ENCODE measurements around the gene TAF1B.
"Not testable (repeated sequence)": the region's sequence is repeated elsewhere in the genome, so short reads cannot be mapped to it uniquely, and the experiment has no call there.

TAF1B gene

DNA sequence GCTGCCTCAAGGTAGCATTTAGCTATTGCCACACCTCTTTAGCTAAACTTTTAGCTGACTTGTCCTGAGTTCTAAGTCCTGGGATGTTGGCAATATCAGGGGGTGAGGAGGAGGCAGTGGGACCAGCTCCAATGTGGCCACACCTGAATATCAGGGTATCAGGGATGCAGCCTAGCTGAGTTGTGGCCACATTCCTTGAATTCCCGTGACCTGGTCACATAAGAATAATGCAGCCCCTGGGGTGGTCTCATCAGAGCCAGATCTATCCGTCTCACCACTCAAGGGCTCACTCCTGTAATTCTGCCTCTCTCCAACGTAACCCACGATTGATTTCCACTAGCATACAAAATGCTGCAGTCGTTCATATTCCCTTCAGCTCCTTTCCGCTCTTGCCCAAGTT, 11.6 kb upstream of the TAF1B start:
- DNase-seq (ENCODE audit: low spot score), result no peak

- DNase-seq (ENCODE audit: low spot score), result no peak
Measured at GRCh38 chr2:9832586-9832985, 10.7 kb upstream of the TAF1B start.

GRCh38 chr2:9835068-9835467, 8.2 kb upstream of the TAF1B start:
- DNase-seq (ENCODE audit: low spot score), result not testable (repeated sequence)

DNA sequence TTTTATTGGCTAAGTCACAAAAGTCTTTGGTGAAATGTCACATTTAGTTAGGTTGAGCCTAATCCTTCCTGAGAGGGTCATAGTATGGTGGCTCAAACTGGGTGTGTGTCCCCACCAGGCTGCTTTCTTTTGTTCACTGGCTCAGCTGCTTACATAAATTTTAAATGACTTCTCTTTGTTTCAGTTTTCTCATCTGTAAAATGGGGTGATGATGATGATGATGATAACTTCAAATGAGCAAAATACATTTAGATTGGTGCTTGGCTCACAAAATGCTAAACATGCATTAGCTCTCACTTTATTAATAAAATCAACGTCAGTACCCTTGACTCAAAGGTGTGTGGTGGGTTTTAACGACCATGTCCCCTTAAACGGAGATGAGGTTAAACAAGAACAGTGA, 7.2 kb upstream of the TAF1B start:
- no peak for DNase-seq (ENCODE audit: low spot score)

GRCh38 chr2:9836517-9836916, 6.8 kb upstream of the TAF1B start:
- no peak for DNase-seq (ENCODE audit: low spot score)

- no peak for DNase-seq (ENCODE audit: low spot score)
Measured at GRCh38 chr2:9837451-9837850, 5.8 kb upstream of the TAF1B start.

GRCh38 chr2:9838391-9838790, 4.9 kb upstream of the TAF1B start:
- no peak for DNase-seq (ENCODE audit: low spot score)

DNA sequence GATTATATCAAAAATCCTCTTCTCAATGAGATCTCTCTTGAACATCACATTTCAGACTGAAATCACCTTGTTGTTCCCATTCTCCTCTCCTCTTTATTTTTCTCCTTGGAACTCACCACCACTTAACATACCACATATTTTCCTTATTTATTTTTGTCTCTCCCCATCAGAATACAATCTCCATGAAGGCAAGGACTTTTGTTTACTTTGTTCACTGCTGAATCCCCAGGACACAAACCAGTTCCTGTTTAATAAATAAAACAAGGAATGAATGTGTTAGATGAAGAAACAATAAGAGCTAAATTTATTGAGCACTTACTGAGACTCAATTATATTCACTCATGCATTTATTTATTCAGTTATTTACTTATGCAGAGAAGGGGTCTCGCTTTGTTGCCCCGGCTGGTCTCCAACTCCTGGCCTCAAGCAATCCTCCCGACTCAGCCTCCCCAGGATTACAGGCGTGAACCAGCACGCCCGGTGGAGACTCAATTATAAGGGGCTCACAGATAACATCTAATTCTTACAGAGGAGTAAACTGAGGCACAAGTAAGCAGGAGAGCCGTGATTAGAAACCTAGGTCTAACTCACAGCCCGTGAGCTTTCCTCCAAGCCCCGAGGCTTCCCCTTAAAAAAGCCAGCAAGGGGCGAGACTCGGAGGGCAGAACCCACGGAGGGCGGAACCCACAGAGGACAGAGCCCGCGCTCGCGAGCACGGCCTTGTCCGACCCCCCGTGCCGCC, 616 bp upstream of the TAF1B start:
- peak; percentile 9 for DNase-seq (ENCODE audit: low spot score)

DNA sequence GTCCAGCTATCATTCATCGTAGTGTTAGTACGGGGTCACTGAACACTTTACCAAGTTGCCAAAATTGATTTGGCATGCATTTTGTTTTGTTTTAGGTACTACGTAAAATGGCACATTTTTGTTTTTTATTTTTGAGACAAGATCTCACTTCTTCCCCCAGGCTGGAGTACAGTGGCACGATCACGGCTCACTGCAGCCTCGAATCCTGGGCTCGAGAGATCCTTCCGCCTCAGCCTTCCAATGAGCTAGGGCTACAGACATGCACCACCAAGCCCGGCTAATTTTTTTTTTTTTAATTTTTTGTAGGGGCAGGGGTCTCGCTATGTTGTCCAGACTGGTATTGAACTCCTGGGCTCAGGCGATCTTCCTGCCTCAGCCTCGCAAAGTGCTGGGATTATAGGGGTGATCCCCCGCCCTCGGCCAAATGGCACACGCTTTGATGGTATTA, 786 bp downstream of the TAF1B start:
- DNase-seq (ENCODE audit: low spot score), result no peak

DNA sequence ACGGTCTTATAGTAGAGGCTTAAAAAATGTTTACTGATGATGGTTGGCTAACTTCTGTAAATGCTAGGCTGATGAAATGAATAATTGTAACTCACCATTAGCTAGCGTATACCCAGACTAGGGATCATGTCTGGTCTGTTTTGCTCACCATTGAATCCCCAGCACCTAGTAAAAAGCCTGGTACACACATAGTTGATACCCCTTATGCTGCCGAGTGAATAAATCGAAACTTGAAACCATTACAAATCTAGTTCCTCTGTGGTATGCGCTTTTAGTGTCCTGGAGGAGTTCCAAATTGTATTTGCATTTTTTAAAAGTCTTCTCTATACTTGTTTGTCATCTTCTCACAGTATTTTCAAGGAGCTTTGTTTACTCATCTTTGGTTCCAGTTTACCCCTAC, 1.3 kb downstream of the TAF1B start:
- peak; percentile 8 for DNase-seq (ENCODE audit: low spot score)

DNA sequence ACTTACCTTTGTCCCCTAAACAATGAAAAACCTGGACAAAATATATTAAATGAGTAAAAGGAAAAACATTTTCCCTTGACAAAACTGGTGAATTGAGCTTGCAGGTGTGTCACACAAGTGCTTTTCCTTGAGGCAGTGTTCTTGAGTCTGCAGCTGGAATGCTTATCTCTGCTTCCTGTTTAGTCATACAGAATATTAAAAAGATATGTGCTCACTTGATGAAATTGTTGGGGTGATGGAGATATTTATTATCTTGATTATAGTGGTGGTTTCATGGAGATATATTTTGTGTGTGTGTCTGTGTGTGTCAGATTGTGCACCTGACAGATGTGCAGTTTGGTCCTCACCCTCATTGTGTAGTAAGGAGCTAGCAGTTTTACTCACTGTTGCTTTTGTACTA, 3.3 kb downstream of the TAF1B start:
- no peak for DNase-seq (ENCODE audit: low spot score)

- DNase-seq (ENCODE audit: low spot score), result no peak
Measured at GRCh38 chr2:9847140-9847539, 3.9 kb downstream of the TAF1B start.

DNA sequence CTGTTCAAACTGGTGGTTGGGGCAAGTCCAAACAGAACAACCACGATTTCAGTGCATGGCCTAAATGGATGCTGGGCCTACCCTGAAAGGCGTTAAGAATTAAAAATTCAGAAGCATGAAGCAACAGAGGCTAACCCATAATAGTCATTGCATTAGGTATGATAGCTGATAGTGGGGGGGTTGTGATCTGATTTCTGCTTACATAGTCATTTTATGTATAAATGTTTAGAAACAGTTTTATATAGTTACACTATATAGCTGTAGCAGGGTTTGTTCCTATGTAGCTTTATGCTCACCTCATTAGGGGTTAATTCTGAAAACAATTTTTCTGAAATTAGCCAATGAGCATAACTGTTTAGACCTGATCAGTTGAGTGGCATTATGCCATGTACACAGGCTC, 9.6 kb downstream of the TAF1B start:
- DNase-seq (ENCODE audit: low spot score), result no peak

DNA sequence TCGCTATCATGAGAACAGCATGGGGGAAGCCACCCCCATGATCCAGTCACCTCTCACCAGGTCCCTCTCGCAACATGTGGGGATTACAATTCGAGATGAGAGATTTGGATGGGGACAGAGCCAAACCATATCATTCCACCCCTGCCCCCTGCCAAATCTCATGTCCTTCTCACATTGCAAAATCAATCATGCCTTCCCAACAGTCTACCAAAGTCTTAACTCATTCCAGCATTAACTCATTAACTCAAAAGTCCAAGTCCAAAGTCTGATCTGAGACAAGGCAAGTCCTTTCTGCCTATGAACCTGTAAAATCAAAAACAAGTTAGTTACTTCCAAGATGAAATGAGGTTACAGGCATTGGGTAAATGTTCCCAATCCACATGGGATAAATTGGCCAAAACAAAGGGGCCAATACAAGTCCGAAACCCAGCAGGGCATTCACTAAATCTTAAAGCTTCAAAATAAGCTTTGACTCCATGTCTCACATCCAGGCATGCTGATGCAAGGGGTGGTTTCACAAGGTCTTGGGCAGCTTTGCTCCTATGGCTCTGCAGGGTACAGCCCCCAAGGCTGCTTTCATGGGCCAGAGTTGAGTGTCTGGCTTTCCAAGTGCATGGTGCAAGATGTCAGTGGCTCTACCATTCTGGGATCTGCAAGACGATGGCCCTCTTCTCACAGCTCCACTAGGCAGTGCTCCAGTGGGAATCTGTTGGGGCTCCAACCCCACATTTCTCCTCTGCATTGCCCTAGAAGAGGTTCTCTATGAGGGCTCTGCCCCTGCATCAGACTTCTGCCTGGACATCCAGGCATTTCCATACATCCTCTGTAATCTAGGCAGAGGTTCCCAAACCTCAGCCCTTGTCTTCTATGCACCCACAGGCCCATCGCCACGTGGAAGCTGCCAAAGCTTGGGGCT, 14.8 kb downstream of the TAF1B start:
- no peak for DNase-seq (ENCODE audit: low spot score)

DNA sequence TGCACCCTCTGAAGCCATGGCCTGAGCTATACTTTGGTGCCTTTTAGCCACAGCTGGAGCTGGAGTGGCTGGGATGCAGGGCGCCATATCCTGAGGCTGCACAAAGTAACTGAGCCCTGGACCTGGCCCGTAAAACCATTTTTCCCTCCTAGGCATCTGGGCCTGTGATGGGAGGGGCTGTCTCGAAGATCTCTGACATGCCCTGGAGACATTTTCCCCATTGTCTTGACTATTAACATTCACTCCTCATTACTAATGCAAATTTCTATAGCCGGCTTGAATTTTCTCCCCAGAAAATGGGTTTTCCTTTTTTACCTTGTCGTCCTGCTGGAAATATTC, 15.4 kb downstream of the TAF1B start:
- no peak for DNase-seq (ENCODE audit: low spot score)

DNA sequence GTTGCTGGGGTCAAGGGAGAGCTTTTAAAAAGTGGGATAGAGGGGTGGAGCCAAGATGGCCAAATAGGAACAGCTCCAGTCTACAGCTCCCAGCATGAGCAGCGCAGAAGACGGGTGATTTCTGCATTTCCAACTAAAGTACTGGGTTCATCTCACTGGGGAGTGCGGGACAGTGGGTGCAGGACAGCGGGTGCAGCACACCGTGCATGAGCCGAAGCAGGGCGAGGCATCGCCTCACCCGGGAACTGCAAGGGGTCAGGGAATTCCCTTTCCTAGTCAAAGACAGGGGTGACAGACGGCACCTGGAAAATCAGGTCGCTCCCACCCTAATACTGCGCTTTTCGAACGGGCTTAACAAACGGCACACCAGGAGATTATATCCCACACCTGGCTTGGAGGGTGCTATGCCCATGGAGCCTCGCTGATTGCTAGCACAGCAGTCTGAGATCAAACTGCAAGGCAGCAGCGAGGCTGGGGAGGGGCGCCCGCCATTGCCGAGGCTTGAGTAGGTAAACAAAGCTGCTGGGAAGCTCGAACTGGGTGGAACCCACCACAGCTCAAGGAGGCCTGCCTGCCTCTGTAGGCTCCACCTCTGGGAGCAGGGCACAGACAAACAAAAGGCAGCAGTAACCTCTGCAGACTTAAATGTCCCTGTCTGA, 17.8 kb downstream of the TAF1B start:
- not testable (repeated sequence) for DNase-seq (ENCODE audit: low spot score)

DNA sequence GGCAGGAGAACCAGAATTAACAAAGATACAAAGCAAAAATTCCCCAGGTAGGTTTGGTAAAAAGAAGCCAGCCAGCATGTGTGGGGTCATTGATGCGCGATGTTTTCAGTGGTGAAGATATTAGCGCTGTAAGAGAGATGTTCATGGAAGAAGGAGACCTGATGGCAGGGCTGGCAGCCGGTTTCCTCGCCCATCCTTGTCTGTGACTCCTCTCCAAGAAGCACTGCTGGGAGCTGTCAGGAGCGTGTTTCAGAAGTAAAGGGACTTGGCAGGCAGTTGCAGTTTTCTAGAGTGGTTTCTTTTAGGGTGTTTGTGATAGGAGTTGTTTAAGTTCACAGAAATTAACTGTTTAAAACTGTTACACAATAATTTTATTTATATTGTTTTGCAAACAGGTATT, 24.6 kb downstream of the TAF1B start:
- peak; percentile 36 for DNase-seq (ENCODE audit: low spot score)

DNA sequence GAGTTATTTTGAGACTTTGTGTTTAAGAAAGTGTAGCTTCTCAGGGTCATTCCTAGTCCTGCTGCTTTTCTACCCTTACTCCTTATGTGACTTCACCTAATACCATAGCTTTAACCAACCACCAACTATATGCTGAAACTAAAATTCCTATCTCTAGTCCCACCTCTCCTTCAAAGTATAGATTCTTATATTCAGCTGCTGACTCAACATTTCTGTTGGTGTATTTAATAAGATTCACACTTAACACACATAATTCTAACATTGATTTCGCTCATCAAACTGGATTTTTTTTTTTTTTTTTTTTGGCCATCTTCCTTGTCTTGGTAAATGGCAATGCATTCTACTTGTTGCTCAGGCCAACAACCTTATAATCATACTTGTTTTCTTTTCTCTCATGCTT, 30.1 kb downstream of the TAF1B start:
- no peak for DNase-seq (ENCODE audit: low spot score)

DNA sequence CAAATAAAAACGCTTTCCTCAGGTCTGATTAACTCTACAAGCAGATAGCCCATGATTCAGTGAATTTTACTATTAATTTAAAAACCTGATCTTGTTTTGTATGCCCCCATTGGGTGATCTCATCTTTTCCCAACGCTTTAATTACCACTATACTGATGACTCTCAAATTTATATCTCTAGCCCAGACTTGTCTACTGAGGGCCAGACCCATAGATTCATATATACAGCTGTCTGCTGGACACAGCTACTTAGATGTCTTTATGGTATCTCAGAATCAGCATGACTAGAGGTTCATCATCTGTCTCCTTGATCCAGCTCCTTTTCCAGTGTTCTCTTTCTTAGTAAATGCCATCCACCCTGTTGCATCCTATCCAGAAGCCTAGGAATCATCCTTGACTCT, 33.8 kb downstream of the TAF1B start:
- DNase-seq (ENCODE audit: low spot score), result no peak

DNA sequence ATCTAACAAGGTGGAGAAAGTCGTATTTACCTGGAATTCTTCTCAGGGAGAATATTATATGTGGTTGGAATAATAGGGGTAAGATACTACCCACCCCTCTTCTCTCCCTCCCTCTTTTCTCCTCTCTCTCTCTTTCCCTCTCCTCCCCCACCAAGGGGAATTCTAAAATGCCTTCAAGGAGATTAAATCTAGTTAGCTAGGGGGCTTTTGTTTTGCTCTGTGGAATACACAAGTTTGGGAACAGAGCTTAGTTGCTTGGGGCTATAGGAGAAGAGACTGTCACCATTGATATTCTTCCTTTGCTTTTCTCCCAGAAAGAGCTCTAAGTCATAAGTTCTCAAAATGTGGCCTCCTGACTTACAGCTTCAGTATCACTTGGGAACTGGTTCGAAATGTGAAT, 34.5 kb downstream of the TAF1B start:
- no peak for DNase-seq (ENCODE audit: low spot score)

GRCh38 chr2:9879455-9880194, 36.4 kb downstream of the TAF1B start:
- no peak for DNase-seq (ENCODE audit: low spot score)

- peak; percentile 63 for DNase-seq (ENCODE audit: low spot score)
Measured at GRCh38 chr2:9883897-9884296, 40.6 kb downstream of the TAF1B start.
